ENCODE results near the gene PPP1R37. TPM values are rescaled to one million over a fixed set of nuclear protein-coding genes. Genes with fewer than 3 reads are reported as not detected.

The PPP1R37 gene
- polyA plus RNA-seq, 1 donor from 2014 or later: 53.7 TPM

DNA sequence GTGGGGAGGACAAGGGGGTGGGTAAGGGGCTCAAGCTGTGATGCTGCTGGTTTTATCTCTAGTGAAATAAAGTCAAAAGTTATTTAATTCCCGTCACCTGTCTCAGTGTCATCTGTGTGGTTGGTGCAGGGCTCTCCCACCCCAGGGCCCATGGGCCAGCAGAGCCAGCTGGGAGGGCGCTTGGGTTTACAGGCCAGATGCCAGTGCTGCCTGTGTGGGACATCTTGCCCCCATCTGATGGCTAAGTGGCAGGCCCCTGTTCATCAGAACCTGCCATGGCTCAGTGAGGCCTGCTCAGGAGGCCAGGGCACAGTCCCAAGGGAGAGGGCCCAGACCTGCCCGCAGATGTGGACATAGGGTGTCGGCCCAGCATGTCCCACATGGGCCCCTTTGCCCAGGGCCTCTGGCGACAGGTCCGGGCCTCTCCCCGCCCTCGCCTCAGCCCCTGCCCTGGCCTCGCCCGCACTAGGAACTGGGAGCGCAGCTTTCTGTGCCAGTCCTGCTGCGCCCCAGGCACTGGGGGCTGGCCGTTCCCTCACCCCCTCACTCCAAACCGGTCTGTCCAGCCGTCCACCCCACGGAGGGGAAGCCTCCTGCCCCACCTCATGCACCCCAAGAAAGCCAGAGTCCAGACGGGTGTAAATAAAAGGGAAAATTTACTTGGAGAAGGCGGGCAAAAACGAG lies 22.0 kb upstream of the PPP1R37 start:
- Histone ChIP-seq H3K27ac (ENCODE audit: low read length) (no peak overlapping the region), H3K9ac (ENCODE audit: low read length) (no peak overlapping the region), H3K9me2 (ENCODE audit: insufficient read depth, low read length) (no peaks in the 10 kb centered on the region), H3K9me3 (ENCODE audit: low read length) (no peaks in the 10 kb centered on the region), H2AFZ (ENCODE audit: low read depth, low read length) (no peak overlapping the region), H3K79me2 (replicated peaks; ENCODE audit: insufficient read depth, low read length) (no peaks in the 10 kb centered on the region), H4K20me1 (ENCODE audit: insufficient read depth) (no peaks in the 10 kb centered on the region), H3F3A (ENCODE audit: insufficient read depth, low read length, poor library complexity, severe bottlenecking) (no peaks in the 10 kb centered on the region), H3K27me3 (ENCODE audit: insufficient read depth, low read depth, low read length) (peaks cover 14% of the 10 kb centered on the region), H3K4me2 (ENCODE audit: low read length) (no peak overlapping the region), H3K4me3 (ENCODE audit: low read length) (no peak overlapping the region), H3K36me3 (ENCODE audit: insufficient read depth, low read length) (no peaks in the 10 kb centered on the region)
- TF ChIP-seq MXI1 (conservative IDR thresholded peaks at IDR 0.05; ENCODE audit: poor library complexity, severe bottlenecking) (no peak), RAD21 (conservative IDR thresholded peaks at IDR 0.05) (no peak), POLR2AphosphoS5 (IDR thresholded peaks at IDR 0.05) (no peak), EZH2 (IDR thresholded peaks at IDR 0.05; ENCODE audit: borderline replicate concordance, insufficient read depth, low read length, poor library complexity, severe bottlenecking) (no peak), TAF1 (IDR thresholded peaks at IDR 0.05; ENCODE audit: low read depth) (no peak), EP300 (conservative IDR thresholded peaks at IDR 0.05; ENCODE audit: poor library complexity, severe bottlenecking) (no peak), SMC3 (conservative IDR thresholded peaks at IDR 0.05; ENCODE audit: poor library complexity) (no peak)
- TF ChIP-seq, protein P1, sequence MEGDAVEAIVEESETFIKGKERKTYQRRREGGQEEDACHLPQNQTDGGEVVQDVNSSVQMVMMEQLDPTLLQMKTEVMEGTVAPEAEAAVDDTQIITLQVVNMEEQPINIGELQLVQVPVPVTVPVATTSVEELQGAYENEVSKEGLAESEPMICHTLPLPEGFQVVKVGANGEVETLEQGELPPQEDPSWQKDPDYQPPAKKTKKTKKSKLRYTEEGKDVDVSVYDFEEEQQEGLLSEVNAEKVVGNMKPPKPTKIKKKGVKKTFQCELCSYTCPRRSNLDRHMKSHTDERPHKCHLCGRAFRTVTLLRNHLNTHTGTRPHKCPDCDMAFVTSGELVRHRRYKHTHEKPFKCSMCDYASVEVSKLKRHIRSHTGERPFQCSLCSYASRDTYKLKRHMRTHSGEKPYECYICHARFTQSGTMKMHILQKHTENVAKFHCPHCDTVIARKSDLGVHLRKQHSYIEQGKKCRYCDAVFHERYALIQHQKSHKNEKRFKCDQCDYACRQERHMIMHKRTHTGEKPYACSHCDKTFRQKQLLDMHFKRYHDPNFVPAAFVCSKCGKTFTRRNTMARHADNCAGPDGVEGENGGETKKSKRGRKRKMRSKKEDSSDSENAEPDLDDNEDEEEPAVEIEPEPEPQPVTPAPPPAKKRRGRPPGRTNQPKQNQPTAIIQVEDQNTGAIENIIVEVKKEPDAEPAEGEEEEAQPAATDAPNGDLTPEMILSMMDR (IDR thresholded peaks at IDR 0.05; ENCODE audit: poor library complexity, severe bottlenecking): no peak
- TF ChIP-seq, protein P2, sequence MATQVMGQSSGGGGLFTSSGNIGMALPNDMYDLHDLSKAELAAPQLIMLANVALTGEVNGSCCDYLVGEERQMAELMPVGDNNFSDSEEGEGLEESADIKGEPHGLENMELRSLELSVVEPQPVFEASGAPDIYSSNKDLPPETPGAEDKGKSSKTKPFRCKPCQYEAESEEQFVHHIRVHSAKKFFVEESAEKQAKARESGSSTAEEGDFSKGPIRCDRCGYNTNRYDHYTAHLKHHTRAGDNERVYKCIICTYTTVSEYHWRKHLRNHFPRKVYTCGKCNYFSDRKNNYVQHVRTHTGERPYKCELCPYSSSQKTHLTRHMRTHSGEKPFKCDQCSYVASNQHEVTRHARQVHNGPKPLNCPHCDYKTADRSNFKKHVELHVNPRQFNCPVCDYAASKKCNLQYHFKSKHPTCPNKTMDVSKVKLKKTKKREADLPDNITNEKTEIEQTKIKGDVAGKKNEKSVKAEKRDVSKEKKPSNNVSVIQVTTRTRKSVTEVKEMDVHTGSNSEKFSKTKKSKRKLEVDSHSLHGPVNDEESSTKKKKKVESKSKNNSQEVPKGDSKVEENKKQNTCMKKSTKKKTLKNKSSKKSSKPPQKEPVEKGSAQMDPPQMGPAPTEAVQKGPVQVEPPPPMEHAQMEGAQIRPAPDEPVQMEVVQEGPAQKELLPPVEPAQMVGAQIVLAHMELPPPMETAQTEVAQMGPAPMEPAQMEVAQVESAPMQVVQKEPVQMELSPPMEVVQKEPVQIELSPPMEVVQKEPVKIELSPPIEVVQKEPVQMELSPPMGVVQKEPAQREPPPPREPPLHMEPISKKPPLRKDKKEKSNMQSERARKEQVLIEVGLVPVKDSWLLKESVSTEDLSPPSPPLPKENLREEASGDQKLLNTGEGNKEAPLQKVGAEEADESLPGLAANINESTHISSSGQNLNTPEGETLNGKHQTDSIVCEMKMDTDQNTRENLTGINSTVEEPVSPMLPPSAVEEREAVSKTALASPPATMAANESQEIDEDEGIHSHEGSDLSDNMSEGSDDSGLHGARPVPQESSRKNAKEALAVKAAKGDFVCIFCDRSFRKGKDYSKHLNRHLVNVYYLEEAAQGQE (IDR thresholded peaks at IDR 0.05; ENCODE audit: borderline replicate concordance): no peak

DNA sequence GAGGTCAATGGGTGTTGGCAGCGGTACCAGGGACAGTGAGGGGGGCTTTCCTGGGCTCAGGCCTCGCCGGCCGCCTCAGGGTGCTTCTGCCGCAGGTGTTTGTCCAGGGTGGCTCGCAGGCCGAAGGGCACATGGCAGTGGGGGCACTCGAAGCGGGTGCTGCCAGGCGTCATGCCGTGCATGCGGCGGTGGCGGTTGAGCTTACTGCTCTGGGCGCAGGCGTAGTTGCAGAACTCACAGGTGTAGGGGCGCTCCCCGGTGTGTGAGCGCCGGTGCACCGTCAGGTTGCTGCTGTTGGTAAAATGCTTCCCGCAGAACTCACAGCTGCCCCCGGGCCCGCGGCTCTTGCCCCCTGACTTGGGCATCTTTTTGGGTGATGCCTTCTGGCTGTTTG lies 21.4 kb upstream of the PPP1R37 start:
- no peak for TF ChIP-seq POLR2AphosphoS5 (IDR thresholded peaks at IDR 0.05)
- no peak for TF ChIP-seq MXI1 (conservative IDR thresholded peaks at IDR 0.05; ENCODE audit: poor library complexity, severe bottlenecking)
- no peak for TF ChIP-seq RAD21 (conservative IDR thresholded peaks at IDR 0.05)
- no peak for TF ChIP-seq EP300 (conservative IDR thresholded peaks at IDR 0.05; ENCODE audit: poor library complexity, severe bottlenecking)
- no peak for TF ChIP-seq EZH2 (IDR thresholded peaks at IDR 0.05; ENCODE audit: borderline replicate concordance, insufficient read depth, low read length, poor library complexity, severe bottlenecking)
- TF ChIP-seq TAF1 (IDR thresholded peaks at IDR 0.05; ENCODE audit: low read depth): no peak
- no peak for TF ChIP-seq SMC3 (conservative IDR thresholded peaks at IDR 0.05; ENCODE audit: poor library complexity)
- TF ChIP-seq, protein P2 (IDR thresholded peaks at IDR 0.05; ENCODE audit: borderline replicate concordance): no peak
- TF ChIP-seq, protein P1 (IDR thresholded peaks at IDR 0.05; ENCODE audit: poor library complexity, severe bottlenecking): no peak
- no peak overlapping the region for H3K27ac ChIP-seq (ENCODE audit: low read length)
- H3K36me3 ChIP-seq (ENCODE audit: insufficient read depth, low read length): no peaks in the 10 kb centered on the region

More for the DNA sequence above, 21.4 kb upstream of the PPP1R37 start:
- H3K9me3 ChIP-seq (ENCODE audit: low read length): no peaks in the 10 kb centered on the region
- H3K9ac ChIP-seq (ENCODE audit: low read length): no peak overlapping the region
- H2AFZ ChIP-seq (ENCODE audit: low read depth, low read length): no peak overlapping the region
- no peak overlapping the region for H3K4me2 ChIP-seq (ENCODE audit: low read length)
- no peaks in the 10 kb centered on the region for H3F3A ChIP-seq (ENCODE audit: insufficient read depth, low read length, poor library complexity, severe bottlenecking)
- no peaks in the 10 kb centered on the region for H3K9me2 ChIP-seq (ENCODE audit: insufficient read depth, low read length)
- H3K27me3 ChIP-seq (ENCODE audit: insufficient read depth, low read depth, low read length): peaks cover 19% of the 10 kb centered on the region
- H3K79me2 ChIP-seq (replicated peaks; ENCODE audit: insufficient read depth, low read length): no peaks in the 10 kb centered on the region
- H4K20me1 ChIP-seq (ENCODE audit: insufficient read depth): no peaks in the 10 kb centered on the region
- no peak overlapping the region for H3K4me3 ChIP-seq (ENCODE audit: low read length)
